SU-DHL-6 (cell line): Measurements from ENCODE around the gene PNMA8B.

ENCODE experiments used
- CTCF ChIP-seq: fragments of 200-600 bp; sonication (generic); IDR thresholded peaks from one replicate; pipeline ENCODE4 v1.5.1; 2017; ENCODE audit warnings: antibody characterized with exemption, mild to moderate bottlenecking, low read length, moderate library complexity; ENCODE audit not compliant: insufficient read depth, poor library complexity, severe bottlenecking
- EZH2phosphoT487 ChIP-seq: fragments of 200-600 bp; sonication (generic), shearing (Covaris generic); conservative IDR thresholded peaks from 2 replicates; pipeline ENCODE4 v1.6.1; 2018; ENCODE audit warnings: mild to moderate bottlenecking, antibody characterized with exemption, low read length, moderate library complexity, mixed read lengths

GRCh38 chr19:46524308-46524707 is 28.6 kb upstream of the PNMA8B start:
- TF ChIP-seq CTCF (no peak), EZH2phosphoT487 (no peak)
